ENCODE data around the gene ASCL3. TPM values are rescaled to one million over a fixed set of nuclear protein-coding genes. Genes with fewer than 3 reads are reported as not detected.

ASCL3 gene
- polyA plus RNA-seq, 4 donors = 0.16 TPM; not detected in 3

GRCh38 chr11:8927233-8927632, 15.6 kb downstream of the ASCL3 start:
- WGBS, 3 donors = 85 to 91% (median 87%) methylated on average over 5 of the region's 5 CpGs
- H3K36me3 ChIP-seq (ENCODE audit: control insufficient read depth in 3 of 3, insufficient read depth in 2 of 3, low read depth in 1 of 3, low read length in 3 of 3) = peaks cover 0 to 12% (median 0%) of the 10 kb centered on the region in 3 donors

DNA sequence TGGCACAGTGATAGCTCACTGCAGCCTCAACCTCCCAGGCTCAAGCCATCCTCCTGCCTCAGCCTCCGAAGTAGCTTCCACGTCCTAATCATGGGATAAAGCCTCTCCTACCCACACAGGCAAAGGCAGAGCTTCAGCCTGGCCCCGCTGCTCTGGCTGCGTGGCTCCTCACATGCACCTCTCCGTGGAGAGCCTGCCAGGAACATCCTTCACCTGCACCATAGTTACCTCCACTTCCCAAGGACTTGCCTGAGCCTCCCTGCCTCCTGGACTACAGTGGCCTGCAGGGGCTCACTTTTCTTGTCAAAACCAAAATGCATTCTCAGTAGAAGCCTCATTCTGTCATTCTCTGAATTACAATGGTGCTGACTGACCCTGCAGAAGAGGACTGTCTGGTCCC, 16.6 kb downstream of the ASCL3 start:
- Histone ChIP-seq H3K9me3 (ENCODE audit: control insufficient read depth in 2 of 2, insufficient read depth in 1 of 2, low read depth in 1 of 2, low read length in 1 of 2) (no peaks in the 10 kb centered on the region), H3K36me3 (ENCODE audit: control insufficient read depth in 3 of 3, insufficient read depth in 2 of 3, low read depth in 1 of 3, low read length in 3 of 3) (peaks cover 0 to 17% (median 3%) of the 10 kb centered on the region in 3 donors), H3K27me3 (ENCODE audit: control insufficient read depth in 3 of 3, insufficient read depth in 3 of 3, low read length in 3 of 3) (no peaks in the 10 kb centered on the region), H3K27ac (ENCODE audit: low read depth in 1 of 3, low read length in 2 of 3) (no peak overlapping the region), H3K4me1 (ENCODE audit: control insufficient read depth in 3 of 3, insufficient read depth in 2 of 3, low read depth in 1 of 3, low read length in 2 of 3) (no peaks in the 10 kb centered on the region), H3K4me3 (ENCODE audit: low read depth in 1 of 3, low read length in 3 of 3) (no peak overlapping the region)
- WGBS, 3 donors = 85 to 93% (median 88%) methylated on average over 5 of the region's 5 CpGs
- no peak for DNase-seq
- no peak for FAIRE-seq

More at GRCh38 chr11:8927233-8927632, 15.6 kb downstream of the ASCL3 start:
- Histone ChIP-seq H3K9me3 (ENCODE audit: control insufficient read depth in 2 of 2, insufficient read depth in 1 of 2, low read depth in 1 of 2, low read length in 1 of 2) (no peaks in the 10 kb centered on the region), H3K27me3 (ENCODE audit: control insufficient read depth in 3 of 3, insufficient read depth in 3 of 3, low read length in 3 of 3) (no peaks in the 10 kb centered on the region), H3K4me3 (ENCODE audit: low read depth in 1 of 3, low read length in 3 of 3) (no peak overlapping the region), H3K27ac (ENCODE audit: low read depth in 1 of 3, low read length in 2 of 3) (no peak overlapping the region), H3K4me1 (ENCODE audit: control insufficient read depth in 3 of 3, insufficient read depth in 2 of 3, low read depth in 1 of 3, low read length in 2 of 3) (no peaks in the 10 kb centered on the region)
- no peak for DNase-seq
- FAIRE-seq = no peak

- Histone ChIP-seq H3K9me3 (ENCODE audit: control insufficient read depth in 2 of 2, insufficient read depth in 1 of 2, low read depth in 1 of 2, low read length in 1 of 2) (no peaks in the 10 kb centered on the region), H3K36me3 (ENCODE audit: control insufficient read depth in 3 of 3, insufficient read depth in 2 of 3, low read depth in 1 of 3, low read length in 3 of 3) (peaks cover 0 to 18% (median 3%) of the 10 kb centered on the region in 3 donors), H3K27ac (ENCODE audit: low read depth in 1 of 3, low read length in 2 of 3) (no peak overlapping the region), H3K27me3 (ENCODE audit: control insufficient read depth in 3 of 3, insufficient read depth in 3 of 3, low read length in 3 of 3) (no peaks in the 10 kb centered on the region), H3K4me3 (ENCODE audit: low read depth in 1 of 3, low read length in 3 of 3) (no peak overlapping the region), H3K4me1 (ENCODE audit: control insufficient read depth in 3 of 3, insufficient read depth in 2 of 3, low read depth in 1 of 3, low read length in 2 of 3) (no peaks in the 10 kb centered on the region)
- no peak for DNase-seq
- no peak for FAIRE-seq
- 94 to 98% (median 96%) methylated on average over 5 of the region's 5 CpGs for WGBS, 3 donors
These were observed 17.1 kb downstream of the ASCL3 start for GRCh38 chr11:8925711-8926110.

DNA sequence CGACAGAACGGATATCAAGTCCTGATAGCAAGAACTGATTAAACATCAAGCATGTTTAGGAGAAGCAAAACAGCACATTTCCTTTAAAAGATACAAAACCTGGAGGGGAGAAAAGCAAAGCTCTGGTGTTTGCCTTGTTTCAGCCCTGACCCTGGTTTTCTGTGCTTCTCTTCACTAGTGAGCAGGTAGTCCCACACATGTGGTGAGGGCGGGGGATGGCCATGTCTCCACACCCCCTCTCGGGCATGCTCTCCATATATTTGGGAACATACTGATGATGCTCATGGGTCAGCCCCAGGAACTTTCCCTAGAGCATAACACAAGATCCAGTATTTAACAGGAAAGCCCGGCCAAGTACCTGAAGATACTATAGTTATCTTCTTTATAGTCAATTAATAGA, 20.1 kb downstream of the ASCL3 start:
- Histone ChIP-seq H3K36me3 (ENCODE audit: control insufficient read depth in 3 of 3, insufficient read depth in 2 of 3, low read depth in 1 of 3, low read length in 3 of 3) (peaks cover 0 to 24% (median 4%) of the 10 kb centered on the region in 3 donors), H3K27me3 (ENCODE audit: control insufficient read depth in 3 of 3, insufficient read depth in 3 of 3, low read length in 3 of 3) (no peaks in the 10 kb centered on the region), H3K27ac (ENCODE audit: low read depth in 1 of 3, low read length in 2 of 3) (no peak overlapping the region), H3K4me3 (ENCODE audit: low read depth in 1 of 3, low read length in 3 of 3) (no peak overlapping the region), H3K9me3 (ENCODE audit: control insufficient read depth in 2 of 2, insufficient read depth in 1 of 2, low read depth in 1 of 2, low read length in 1 of 2) (no peaks in the 10 kb centered on the region), H3K4me1 (ENCODE audit: control insufficient read depth in 3 of 3, insufficient read depth in 2 of 3, low read depth in 1 of 3, low read length in 2 of 3) (no peaks in the 10 kb centered on the region)
- no peak for FAIRE-seq
- no peak for DNase-seq
- 88 to 92% (median 91%) methylated on average over 5 of the region's 5 CpGs for WGBS, 3 donors

DNA sequence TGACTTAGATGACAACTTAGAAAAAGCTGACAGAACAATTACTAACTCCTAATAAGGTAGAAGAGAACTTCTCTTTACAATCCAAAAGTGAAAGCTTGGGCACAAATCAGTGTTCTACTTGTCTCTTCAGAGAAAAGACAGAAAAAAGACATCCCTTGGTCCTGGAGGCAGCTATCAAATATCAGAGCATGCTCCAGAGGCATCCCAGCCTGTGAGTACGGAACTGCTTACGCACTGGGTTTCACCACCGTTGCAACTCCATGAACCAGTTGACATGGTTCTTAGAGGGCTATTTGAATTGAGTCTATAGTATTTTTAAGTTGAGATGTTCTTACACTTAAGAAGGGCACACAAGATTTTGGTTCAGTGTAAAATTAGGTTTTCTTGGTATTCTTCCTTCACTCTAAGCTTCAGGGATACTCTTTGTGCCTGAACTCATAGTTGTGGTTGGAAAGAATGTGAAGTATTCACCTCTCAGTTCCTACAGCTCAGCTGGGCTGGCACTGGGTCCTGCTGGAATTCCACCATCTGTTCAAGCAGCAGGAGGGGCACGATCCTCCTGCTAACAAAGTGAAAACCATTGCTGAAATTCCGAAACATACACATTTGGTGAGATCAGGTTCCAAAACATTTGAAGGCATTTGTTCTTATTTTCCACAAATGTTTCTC, 25.5 kb downstream of the ASCL3 start:
- Histone ChIP-seq H3K4me3 (ENCODE audit: low read depth in 1 of 3, low read length in 3 of 3) (no peak overlapping the region), H3K9me3 (ENCODE audit: control insufficient read depth in 2 of 2, insufficient read depth in 1 of 2, low read depth in 1 of 2, low read length in 1 of 2) (no peaks in the 10 kb centered on the region), H3K27ac (ENCODE audit: low read depth in 1 of 3, low read length in 2 of 3) (peak overlapping the region in 1 of 3 donors; percentile 6), H3K4me1 (ENCODE audit: control insufficient read depth in 3 of 3, insufficient read depth in 2 of 3, low read depth in 1 of 3, low read length in 2 of 3) (peaks cover 0 to 2% (median 0%) of the 10 kb centered on the region in 3 donors), H3K36me3 (ENCODE audit: control insufficient read depth in 3 of 3, insufficient read depth in 2 of 3, low read depth in 1 of 3, low read length in 3 of 3) (peaks cover 0 to 22% (median 4%) of the 10 kb centered on the region in 3 donors), H3K27me3 (ENCODE audit: control insufficient read depth in 3 of 3, insufficient read depth in 3 of 3, low read length in 3 of 3) (no peaks in the 10 kb centered on the region)
- DNase-seq (no peak), FAIRE-seq (no peak)
- 70 to 89% (median 85%) methylated on average over 5 of the region's 5 CpGs for WGBS, 3 donors

DNA sequence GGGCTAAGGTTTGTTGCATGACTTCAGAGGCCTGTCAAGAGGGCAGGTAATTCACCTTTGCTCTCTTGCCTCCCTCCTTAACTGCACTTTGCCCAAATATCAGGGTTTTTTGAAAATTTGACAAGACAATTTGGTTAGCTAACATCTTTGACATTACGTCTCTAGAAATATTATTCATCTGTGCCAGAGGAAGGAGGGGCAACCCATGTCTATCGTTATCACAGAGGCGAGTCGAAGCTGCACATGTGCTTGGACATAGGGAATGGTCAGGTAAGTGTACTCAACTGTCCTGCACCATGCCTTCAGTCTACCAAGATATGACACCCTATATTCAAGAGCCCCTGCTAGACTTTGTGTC, 28.2 kb downstream of the ASCL3 start:
- Histone ChIP-seq H3K9me3 (ENCODE audit: control insufficient read depth in 2 of 2, insufficient read depth in 1 of 2, low read depth in 1 of 2, low read length in 1 of 2) (no peaks in the 10 kb centered on the region), H3K27me3 (ENCODE audit: control insufficient read depth in 3 of 3, insufficient read depth in 3 of 3, low read length in 3 of 3) (peaks cover 0 to 8% (median 0%) of the 10 kb centered on the region in 3 donors), H3K36me3 (ENCODE audit: control insufficient read depth in 3 of 3, insufficient read depth in 2 of 3, low read depth in 1 of 3, low read length in 3 of 3) (peaks cover 0 to 8% (median 0%) of the 10 kb centered on the region in 3 donors), H3K27ac (ENCODE audit: low read depth in 1 of 3, low read length in 2 of 3) (peak overlapping the region in 1 of 3 donors; percentile 40), H3K4me3 (ENCODE audit: low read depth in 1 of 3, low read length in 3 of 3) (no peak overlapping the region), H3K4me1 (ENCODE audit: control insufficient read depth in 3 of 3, insufficient read depth in 2 of 3, low read depth in 1 of 3, low read length in 2 of 3) (peaks cover 0 to 6% (median 2%) of the 10 kb centered on the region in 3 donors)
- FAIRE-seq (no peak), DNase-seq (no peak)
- WGBS, 3 donors = 71 to 74% (median 74%) methylated on average over 4 of the region's 4 CpGs

- Histone ChIP-seq H3K27me3 (ENCODE audit: control insufficient read depth in 3 of 3, insufficient read depth in 3 of 3, low read length in 3 of 3) (peaks cover 0 to 12% (median 0%) of the 10 kb centered on the region in 3 donors), H3K9me3 (ENCODE audit: control insufficient read depth in 2 of 2, insufficient read depth in 1 of 2, low read depth in 1 of 2, low read length in 1 of 2) (no peaks in the 10 kb centered on the region), H3K4me1 (ENCODE audit: control insufficient read depth in 3 of 3, insufficient read depth in 2 of 3, low read depth in 1 of 3, low read length in 2 of 3) (peaks cover 0 to 6% (median 2%) of the 10 kb centered on the region in 3 donors), H3K27ac (ENCODE audit: low read depth in 1 of 3, low read length in 2 of 3) (peak overlapping the region in 2 of 3 donors; percentile 17 to 59), H3K4me3 (ENCODE audit: low read depth in 1 of 3, low read length in 3 of 3) (no peak overlapping the region), H3K36me3 (ENCODE audit: control insufficient read depth in 3 of 3, insufficient read depth in 2 of 3, low read depth in 1 of 3, low read length in 3 of 3) (peaks cover 0 to 8% (median 0%) of the 10 kb centered on the region in 3 donors)
- WGBS, 3 donors = 16 to 32% (median 27%) methylated on average over 9 of the region's 9 CpGs
- no peak for FAIRE-seq
- DNase-seq = peak; percentile 24 to 32
These were observed 28.7 kb downstream of the ASCL3 start for GRCh38 chr11:8913961-8914660.

- H3K4me3 ChIP-seq (ENCODE audit: low read depth in 1 of 3, low read length in 3 of 3) = peak within 1 kb of the TSS; percentile 43 to 90 (median 90)
- H3K36me3 ChIP-seq (ENCODE audit: control insufficient read depth in 3 of 3, insufficient read depth in 2 of 3, low read depth in 1 of 3, low read length in 3 of 3) = peaks cover 0 to 3% (median 0%) of the 10 kb centered on the region in 3 donors
- H3K27me3 ChIP-seq (ENCODE audit: control insufficient read depth in 3 of 3, insufficient read depth in 3 of 3, low read length in 3 of 3) = peaks cover 0 to 14% (median 0%) of the 10 kb centered on the region in 3 donors
- H3K4me1 ChIP-seq (ENCODE audit: control insufficient read depth in 3 of 3, insufficient read depth in 2 of 3, low read depth in 1 of 3, low read length in 2 of 3) = peaks cover 0 to 4% (median 2%) of the 10 kb centered on the region in 3 donors
- 0 to 1% (median 0%) methylated on average over 56 to 68 of the region's 68 CpGs for WGBS, 3 donors
- no peak for FAIRE-seq
- peak within 1 kb of the TSS; percentile 63 to 96 (median 81) for H3K27ac ChIP-seq (ENCODE audit: low read depth in 1 of 3, low read length in 2 of 3)
- H3K9me3 ChIP-seq (ENCODE audit: control insufficient read depth in 2 of 2, insufficient read depth in 1 of 2, low read depth in 1 of 2, low read length in 1 of 2) = no peaks in the 10 kb centered on the region
- peak; percentile 92 to 95 for DNase-seq
These were observed 31.6 kb downstream of the ASCL3 start, which contains the start of gene AKIP1 for GRCh38 chr11:8911029-8911823. AKIP1 (plus strand) TSS chr11:8911189; CDS start chr11:8911450, 261 bp downstream.
